AG04450 (cell line): ENCODE results near the gene CHEK2. TPM values are rescaled to one million over a fixed set of nuclear protein-coding genes. Genes with fewer than 3 reads are reported as not detected.

Experiments used
- CTCF ChIA-PET: fragments of 300-600, 350-600 bp; formaldehyde crosslinking; extraction: SDS; loops from one replicate; lab custom pipeline; 2022; ENCODE audit warnings: antibody characterized with exemption, inconsistent platforms; lab: Charles Lee
- POLR2A ChIA-PET: fragments of 350-600 bp; formaldehyde crosslinking; extraction: SDS; loops from one replicate; lab custom pipeline; 2021; ENCODE audit warnings: antibody characterized with exemption, inconsistent platforms; lab: Yijun Ruan, JAX
- DNase-seq: peaks from one replicate; pipeline ENCODE4 v3.0.0-alpha.2; 2011; ENCODE audit warnings: low read depth, low spot score
- H3K27ac ChIP-seq: one replicate; pipeline ENCODE4 v1.5.1; 2012; ENCODE audit warnings: low read depth, low read length, control low read depth
- H3K27me3 ChIP-seq: one replicate; pipeline ENCODE4 v1.6.0; 2012; ENCODE audit warnings: low read length; ENCODE audit not compliant: control insufficient read depth, insufficient read depth
- H3K4me3 ChIP-seq: 2 replicates; pipeline ENCODE4 v1.5.1; 2011; ENCODE audit warnings: mild to moderate bottlenecking, low read depth, low read length, control low read depth
- H3K9me3 ChIP-seq: 2 replicates; pipeline ENCODE4 v1.5.1; 2012; ENCODE audit warnings: low read length; ENCODE audit not compliant: control insufficient read depth, insufficient read depth
- CTCF ChIP-seq: IDR thresholded peaks from 2 replicates; pipeline ENCODE4 v1.5.1; 2011; ENCODE audit warnings: low read depth, low read length, control low read depth, inconsistent platforms
- polyA plus RNA-seq: library from polyadenylated mRNA; depleted of rRNA; stranded (reverse); fragments of >200 nt; gene quantifications from 2 replicates; pipeline ENCODE4 v1.2.3, GENCODE V29; 2011

Gene CHEK2
- polyA plus RNA-seq, 1 experiment = 19.5 TPM

DNA sequence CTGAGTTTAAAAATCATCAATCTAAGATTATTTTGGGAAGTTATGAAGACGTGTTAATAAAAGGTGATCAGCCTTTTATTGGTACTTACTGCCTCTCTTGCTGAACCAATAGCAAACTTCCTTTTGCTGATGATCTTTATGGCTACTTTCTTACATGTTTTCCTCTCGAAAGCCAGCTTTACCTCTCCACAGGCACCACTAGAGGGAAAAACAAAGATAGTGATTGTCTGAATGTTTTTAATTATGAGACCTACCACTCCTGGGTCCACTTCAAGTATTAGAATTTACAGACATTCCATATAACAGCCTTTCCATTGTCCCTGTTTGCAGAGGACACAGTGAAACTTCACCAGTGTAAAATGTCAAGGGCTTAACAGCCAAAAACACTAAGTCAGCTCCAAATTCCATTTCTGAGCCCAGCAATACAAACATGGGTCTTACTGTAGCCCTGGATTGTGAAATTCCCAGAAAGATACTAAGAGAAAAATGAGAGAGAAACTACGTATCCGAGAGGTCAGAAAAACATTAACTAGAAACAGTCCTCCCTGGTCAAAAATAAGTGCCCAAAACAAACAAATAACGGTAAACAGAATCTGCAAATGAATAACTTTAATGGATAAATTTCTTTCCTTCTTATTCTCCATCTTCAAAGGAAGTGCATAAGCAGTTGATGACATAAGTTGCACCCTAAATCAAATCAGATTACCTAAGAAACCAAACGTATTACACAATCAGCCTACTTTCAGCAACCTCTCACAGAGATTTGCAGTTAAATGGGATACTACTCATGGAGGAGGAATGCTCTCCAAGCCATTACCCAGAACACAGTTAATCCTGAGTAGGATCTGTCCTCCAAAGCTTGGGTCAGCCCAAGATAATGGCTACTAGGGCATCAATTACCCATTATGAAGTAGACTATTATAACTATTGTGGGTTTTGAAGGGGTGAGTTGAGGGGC lies 29.5 kb downstream of the CHEK2 start:
- DNase-seq = peak; percentile 89
- peak; percentile 42 for TF ChIP-seq CTCF
- CTCF ChIA-PET = no interaction called here
- no peaks in the 10 kb centered on the region for H3K27me3 ChIP-seq
- peak overlapping the region; percentile 67 for H3K27ac ChIP-seq
- POLR2A ChIA-PET = interaction anchor here (0.5 to 1.7 kb wide), 6 partner anchors 13 to 139 kb away, joined by 3 to 6 read pairs (median 4); partner anchors contain the start of genes CCDC117 and TTC28
- H3K4me3 ChIP-seq = no peak overlapping the region; the same call in 1 of the 2 replicates
- H3K9me3 ChIP-seq = no peaks in the 10 kb centered on the region; the same call in 1 of the 2 replicates

GRCh38 chr22:28711341-28711740 lies 30.3 kb downstream of the CHEK2 start:
- ChIA-PET POLR2A (interaction anchor here (0.6 to 1.7 kb wide), 3 partner anchors 32 to 139 kb away, joined by 4 to 6 read pairs (median 6); partner anchors contain the start of gene TTC28), CTCF (no interaction called here)
- H3K27ac ChIP-seq = no peak overlapping the region
- H3K27me3 ChIP-seq = no peaks in the 10 kb centered on the region
- no peak for TF ChIP-seq CTCF
- H3K9me3 ChIP-seq = no peaks in the 10 kb centered on the region; the same call in 1 of the 2 replicates
- no peak overlapping the region; the same call in 1 of the 2 replicates for H3K4me3 ChIP-seq
- no peak for DNase-seq

- H3K9me3 ChIP-seq = no peaks in the 10 kb centered on the region; the same call in 1 of the 2 replicates
- H3K4me3 ChIP-seq = no peak overlapping the region; the same call in 1 of the 2 replicates
- peak overlapping the region; percentile 85 for H3K27ac ChIP-seq
- DNase-seq = peak; percentile 82
- ChIA-PET CTCF (no interaction called here), POLR2A (interaction anchor here (0.7 to 1.2 kb wide), 3 partner anchors 31 to 75 kb away, joined by 3 to 4 read pairs (median 3); partner anchors contain the start of gene TTC28)
- no peak for TF ChIP-seq CTCF
- no peaks in the 10 kb centered on the region for H3K27me3 ChIP-seq
Observed at GRCh38 chr22:28710576-28711191, 30.9 kb downstream of the CHEK2 start.

DNA sequence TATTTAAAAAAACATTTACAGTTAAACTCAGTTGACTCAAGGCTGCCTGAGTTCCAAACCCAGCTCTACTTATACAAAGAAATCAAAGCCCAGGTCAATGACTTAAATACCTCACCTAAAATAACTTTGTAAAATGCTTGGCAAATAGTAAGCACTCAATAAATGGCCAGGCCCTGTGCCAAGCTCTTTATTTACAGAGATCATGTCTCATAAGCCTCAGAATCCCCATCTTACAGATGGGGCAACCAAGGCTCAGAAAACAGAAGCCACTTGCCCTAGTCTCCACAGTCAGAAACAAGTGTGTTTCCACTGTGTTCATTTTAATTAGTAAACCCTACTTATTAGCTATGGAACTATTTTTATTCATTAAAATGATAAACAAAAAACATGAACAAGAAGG lies 31.5 kb downstream of the CHEK2 start:
- ChIA-PET CTCF (no interaction called here), POLR2A (interaction anchor here (0.7 to 1.2 kb wide), 4 partner anchors 19 to 75 kb away, joined by 3 to 4 read pairs (median 4); partner anchors contain the start of gene TTC28)
- Histone ChIP-seq H3K9me3 (no peaks in the 10 kb centered on the region; the same call in 1 of the 2 replicates), H3K4me3 (no peak overlapping the region), H3K27ac (peak overlapping the region; percentile 85), H3K27me3 (no peaks in the 10 kb centered on the region)
- TF ChIP-seq CTCF = no peak
- DNase-seq = no peak
